GM10266 (cell line): ENCODE measurements around the gene NT5C1B.

ENCODE experiments used
- DNase-seq: peaks from one replicate; pipeline ENCODE4 v3.0.0; 2012; ENCODE audit errors: extremely low spot score
- TF ChIP-seq, protein P1 (sequence below): IDR thresholded peaks from 2 replicates; pipeline ENCODE4 v1.5.1; 2012; ENCODE audit warnings: mild to moderate bottlenecking, low read depth; ENCODE audit not compliant: control insufficient read depth, insufficient read depth; ENCODE audit errors: missing control alignments

Gene NT5C1B

DNA sequence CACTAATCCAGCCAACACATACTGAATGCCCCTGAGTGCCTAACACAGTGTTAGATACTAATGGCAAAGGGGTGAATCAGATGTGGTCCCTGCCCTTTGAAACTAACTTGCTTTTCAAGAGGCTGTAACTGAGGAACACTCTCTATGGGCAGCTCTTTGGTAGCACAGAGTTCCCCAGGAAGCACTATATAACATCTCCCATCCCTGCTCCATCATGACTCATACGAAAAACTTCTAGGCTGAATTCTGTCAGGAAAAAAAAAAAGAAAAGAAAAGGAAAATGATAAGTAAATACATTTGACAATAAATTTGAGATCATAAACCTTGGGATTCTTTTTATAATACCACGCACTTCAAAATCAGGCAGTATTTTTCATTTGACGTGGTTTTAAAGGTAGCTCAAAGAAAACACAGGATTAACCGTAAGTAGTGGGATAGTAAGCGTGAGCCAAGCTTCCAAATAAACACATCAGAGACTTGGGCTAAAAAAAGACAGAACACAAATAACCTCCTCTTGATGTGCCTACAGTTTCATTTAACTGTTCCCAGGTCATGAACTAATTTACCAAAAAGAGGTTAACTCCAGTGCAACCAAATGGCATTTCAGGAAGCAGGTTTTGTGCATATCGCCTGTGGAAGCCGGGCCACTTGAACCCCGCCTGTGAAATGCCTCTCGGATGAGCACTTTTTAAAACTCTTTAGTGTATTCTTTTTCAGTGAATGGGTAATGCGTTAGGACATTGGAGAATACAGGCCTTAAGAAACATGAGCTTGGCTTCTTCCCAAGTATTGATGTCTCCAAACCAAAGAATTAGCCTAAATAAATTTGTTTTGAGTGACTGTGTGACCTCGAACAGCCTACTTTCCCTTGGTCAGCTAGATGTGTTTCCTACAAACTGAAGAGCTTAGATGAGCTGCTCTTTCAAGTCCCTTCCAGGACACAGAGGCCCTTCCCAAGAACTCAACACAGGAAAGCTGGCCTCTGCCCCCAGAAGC is 71.0 kb downstream of the NT5C1B start:
- DNase-seq: no peak
- TF ChIP-seq, protein P1, sequence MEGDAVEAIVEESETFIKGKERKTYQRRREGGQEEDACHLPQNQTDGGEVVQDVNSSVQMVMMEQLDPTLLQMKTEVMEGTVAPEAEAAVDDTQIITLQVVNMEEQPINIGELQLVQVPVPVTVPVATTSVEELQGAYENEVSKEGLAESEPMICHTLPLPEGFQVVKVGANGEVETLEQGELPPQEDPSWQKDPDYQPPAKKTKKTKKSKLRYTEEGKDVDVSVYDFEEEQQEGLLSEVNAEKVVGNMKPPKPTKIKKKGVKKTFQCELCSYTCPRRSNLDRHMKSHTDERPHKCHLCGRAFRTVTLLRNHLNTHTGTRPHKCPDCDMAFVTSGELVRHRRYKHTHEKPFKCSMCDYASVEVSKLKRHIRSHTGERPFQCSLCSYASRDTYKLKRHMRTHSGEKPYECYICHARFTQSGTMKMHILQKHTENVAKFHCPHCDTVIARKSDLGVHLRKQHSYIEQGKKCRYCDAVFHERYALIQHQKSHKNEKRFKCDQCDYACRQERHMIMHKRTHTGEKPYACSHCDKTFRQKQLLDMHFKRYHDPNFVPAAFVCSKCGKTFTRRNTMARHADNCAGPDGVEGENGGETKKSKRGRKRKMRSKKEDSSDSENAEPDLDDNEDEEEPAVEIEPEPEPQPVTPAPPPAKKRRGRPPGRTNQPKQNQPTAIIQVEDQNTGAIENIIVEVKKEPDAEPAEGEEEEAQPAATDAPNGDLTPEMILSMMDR: no peak

- DNase-seq: no peak
- TF ChIP-seq, protein P1: no peak
These were observed 72.0 kb downstream of the NT5C1B start for GRCh38 chr2:18517386-18517785.

GRCh38 chr2:18516112-18516511 is 73.3 kb downstream of the NT5C1B start:
- TF ChIP-seq, protein P1: no peak
- no peak for DNase-seq

GRCh38 chr2:18514526-18515461 is 74.6 kb downstream of the NT5C1B start:
- TF ChIP-seq, protein P1: no peak
- DNase-seq: no peak
